ENCODE results near the gene POGK.
"Not testable (repeated sequence)": the region's sequence is repeated elsewhere in the genome, so short reads cannot be mapped to it uniquely, and the experiment has no call there.

- TF ChIP-seq, protein P1, sequence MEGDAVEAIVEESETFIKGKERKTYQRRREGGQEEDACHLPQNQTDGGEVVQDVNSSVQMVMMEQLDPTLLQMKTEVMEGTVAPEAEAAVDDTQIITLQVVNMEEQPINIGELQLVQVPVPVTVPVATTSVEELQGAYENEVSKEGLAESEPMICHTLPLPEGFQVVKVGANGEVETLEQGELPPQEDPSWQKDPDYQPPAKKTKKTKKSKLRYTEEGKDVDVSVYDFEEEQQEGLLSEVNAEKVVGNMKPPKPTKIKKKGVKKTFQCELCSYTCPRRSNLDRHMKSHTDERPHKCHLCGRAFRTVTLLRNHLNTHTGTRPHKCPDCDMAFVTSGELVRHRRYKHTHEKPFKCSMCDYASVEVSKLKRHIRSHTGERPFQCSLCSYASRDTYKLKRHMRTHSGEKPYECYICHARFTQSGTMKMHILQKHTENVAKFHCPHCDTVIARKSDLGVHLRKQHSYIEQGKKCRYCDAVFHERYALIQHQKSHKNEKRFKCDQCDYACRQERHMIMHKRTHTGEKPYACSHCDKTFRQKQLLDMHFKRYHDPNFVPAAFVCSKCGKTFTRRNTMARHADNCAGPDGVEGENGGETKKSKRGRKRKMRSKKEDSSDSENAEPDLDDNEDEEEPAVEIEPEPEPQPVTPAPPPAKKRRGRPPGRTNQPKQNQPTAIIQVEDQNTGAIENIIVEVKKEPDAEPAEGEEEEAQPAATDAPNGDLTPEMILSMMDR (conservative IDR thresholded peaks at IDR 0.05; ENCODE audit: low read depth, low read length) = not testable (repeated sequence)
- TF ChIP-seq EZH2 (IDR thresholded peaks at IDR 0.05; ENCODE audit: low read length, unreplicated experiment) = not testable (repeated sequence)
These were observed 9.5 kb upstream of the POGK start for GRCh38 chr1:166829762-166830161.
